Keratinocyte (primary cell): ENCODE data around the gene TAF10. TPM values are rescaled to one million over a fixed set of nuclear protein-coding genes. Genes with fewer than 3 reads are reported as not detected.

Source experiments
- DNase-seq: peaks from one replicate; pipeline ENCODE4 v3.0.0-alpha.2; 2011; ENCODE audit warnings: low read depth, missing footprints, low spot score
- FAIRE-seq: peaks from 2 replicates; lab custom pipeline; 2011; peaks lifted over from hg19 to GRCh38; lab: Jason Lieb, UNC
- H2AFZ ChIP-seq: 2 replicates; pipeline ENCODE4 v1.6.0; 2012; ENCODE audit warnings: low read length, control low read depth, inconsistent platforms; ENCODE audit not compliant: control insufficient read depth
- H3K27ac ChIP-seq: 2 replicates; pipeline ENCODE4 v1.5.1; 2011; ENCODE audit warnings: low read length; ENCODE audit not compliant: control insufficient read depth, insufficient read depth
- H3K27me3 ChIP-seq: 3 replicates; pipeline ENCODE4 v1.6.0; 2011; ENCODE audit warnings: low read length; ENCODE audit not compliant: control insufficient read depth, insufficient read depth; ENCODE audit errors: extremely low read depth
- H3K36me3 ChIP-seq, 2 experiments: 2 replicates in 1 of 2; 3 replicates in 1 of 2; pipeline ENCODE4 v1.5.1; 2011; ENCODE audit warnings: low read length in 2 of 2, mild to moderate bottlenecking in 1 of 2; ENCODE audit not compliant: control insufficient read depth in 2 of 2, insufficient read depth in 2 of 2; ENCODE audit errors: extremely low read depth in 1 of 2
- H3K4me1 ChIP-seq: 3 replicates; pipeline ENCODE4 v1.5.1; 2011; ENCODE audit warnings: low read length; ENCODE audit not compliant: control insufficient read depth, insufficient read depth; ENCODE audit errors: extremely low read depth
- H3K4me2 ChIP-seq: 3 replicates; pipeline ENCODE4 v1.6.0; 2011; ENCODE audit warnings: low read depth, low read length; ENCODE audit not compliant: control insufficient read depth, insufficient read depth; ENCODE audit errors: extremely low read depth
- H3K4me3 ChIP-seq, 3 experiments: fragments of 200-600 bp in 1 of 3; sonication (generic) in 1 of 3; 2 replicates in 2 of 3; 3 replicates in 1 of 3; pipeline ENCODE4 v1.5.1; 2011 to 2016; ENCODE audit warnings: low read length in 3 of 3, mild to moderate bottlenecking in 3 of 3, control low read depth in 2 of 3, inconsistent platforms in 1 of 3, low read depth in 1 of 3, mixed read lengths in 1 of 3, mixed run types in 1 of 3, moderate library complexity in 1 of 3; ENCODE audit not compliant: control insufficient read depth in 2 of 3, insufficient read depth in 2 of 3; ENCODE audit errors: extremely low read depth in 1 of 3
- H3K79me2 ChIP-seq: 2 replicates; pipeline ENCODE4 v1.6.0; 2012; ENCODE audit warnings: low read length; ENCODE audit not compliant: control insufficient read depth, insufficient read depth
- H3K9ac ChIP-seq: 3 replicates; pipeline ENCODE4 v1.6.0; 2011; ENCODE audit warnings: low read length; ENCODE audit not compliant: control insufficient read depth, insufficient read depth; ENCODE audit errors: extremely low read depth
- H3K9me1 ChIP-seq: 3 replicates; pipeline ENCODE4 v1.6.0; 2011; ENCODE audit warnings: low read length; ENCODE audit not compliant: control insufficient read depth, insufficient read depth; ENCODE audit errors: extremely low read depth
- H3K9me3 ChIP-seq: 2 replicates; pipeline ENCODE4 v1.5.1; 2012; ENCODE audit warnings: low read depth, low read length; ENCODE audit not compliant: control insufficient read depth
- H4K20me1 ChIP-seq: 3 replicates; pipeline ENCODE4 v1.6.0; 2011; ENCODE audit warnings: low read length; ENCODE audit not compliant: control insufficient read depth, insufficient read depth; ENCODE audit errors: extremely low read depth
- EZH2 ChIP-seq: IDR thresholded peaks from one replicate; pipeline ENCODE4 v1.6.1; 2012; ENCODE audit warnings: inconsistent platforms, mild to moderate bottlenecking, low read length, moderate library complexity
- dilution Hi-C: fragments of 300-500 bp; cut with MboI; formaldehyde crosslinking; loops from one replicate; pipeline ENCODE4 v1.7.0; 2020; ENCODE audit warnings: low sequenced_read_pairs; ENCODE audit not compliant: extremely low pct_ligation_motif_present
- polyA plus RNA-seq, 5 experiments: library from polyadenylated mRNA; depleted of rRNA in 3 of 5; stranded (reverse) in 3 of 5; stranded (forward) in 1 of 5; unstranded in 1 of 5; fragments of >200 nt; gene quantifications; 1 replicate in 1 of 5; 2 replicates in 3 of 5; 3 replicates in 1 of 5; pipeline versions ENCODE4 v1.2.1 to v1.2.3, GENCODE V29; 2011 to 2012; ENCODE audit warnings: missing spikeins in 2 of 5, low read depth in 1 of 5, low replicate concordance in 1 of 5
- TF ChIP-seq, protein P1 (sequence below), 3 experiments: IDR thresholded peaks in 1 of 3; conservative IDR thresholded peaks in 1 of 3; optimal IDR thresholded peaks in 1 of 3; 2 replicates in 2 of 3; 3 replicates in 1 of 3; pipeline versions ENCODE3 to v1.5.1; 2011; ENCODE audit warnings: low read length in 3 of 3, mild to moderate bottlenecking in 3 of 3, moderate library complexity in 2 of 3, control low read depth in 1 of 3, inconsistent platforms in 1 of 3; ENCODE audit not compliant: insufficient read depth in 2 of 3; ENCODE audit errors: extremely low read depth in 1 of 3

Gene TAF10
- polyA plus RNA-seq, 1 donor (not counting 4 experiments of a cell fraction or from before 2014, with no cell fraction given): 165 TPM

DNA sequence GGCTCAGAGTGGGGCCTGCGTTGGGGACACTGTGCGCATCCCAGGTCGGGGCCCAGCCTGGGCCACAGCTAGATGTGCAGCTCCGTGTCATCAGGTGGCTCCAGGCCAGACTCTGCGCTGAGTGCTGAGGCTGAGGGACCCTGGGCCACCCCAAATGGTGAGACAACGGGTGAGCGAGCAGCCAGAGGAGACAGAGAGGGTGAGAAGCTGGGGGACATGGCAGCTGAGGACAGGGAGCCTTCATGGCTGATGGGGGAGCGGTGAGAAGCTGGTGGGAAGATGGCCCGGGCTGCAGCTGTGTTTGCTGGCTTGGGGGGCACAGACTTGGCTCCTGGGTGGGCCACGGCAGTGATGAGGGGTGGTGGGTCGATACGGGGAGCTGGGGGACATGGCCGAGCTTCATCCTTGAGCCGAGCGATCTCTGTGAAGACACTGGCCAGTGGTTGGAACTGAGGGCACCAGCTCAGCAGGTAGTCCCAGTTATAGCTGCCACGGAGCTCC, 9.7 kb upstream of the TAF10 start:
- peaks cover 2 to 3% of the 10 kb centered on the region in 2 experiments for H3K36me3 ChIP-seq
- no peaks in the 10 kb centered on the region for H3K27me3 ChIP-seq
- peaks cover 12% of the 10 kb centered on the region for H3K4me1 ChIP-seq
- no peaks in the 10 kb centered on the region for H4K20me1 ChIP-seq
- no peak for TF ChIP-seq EZH2
- TF ChIP-seq, protein P1, sequence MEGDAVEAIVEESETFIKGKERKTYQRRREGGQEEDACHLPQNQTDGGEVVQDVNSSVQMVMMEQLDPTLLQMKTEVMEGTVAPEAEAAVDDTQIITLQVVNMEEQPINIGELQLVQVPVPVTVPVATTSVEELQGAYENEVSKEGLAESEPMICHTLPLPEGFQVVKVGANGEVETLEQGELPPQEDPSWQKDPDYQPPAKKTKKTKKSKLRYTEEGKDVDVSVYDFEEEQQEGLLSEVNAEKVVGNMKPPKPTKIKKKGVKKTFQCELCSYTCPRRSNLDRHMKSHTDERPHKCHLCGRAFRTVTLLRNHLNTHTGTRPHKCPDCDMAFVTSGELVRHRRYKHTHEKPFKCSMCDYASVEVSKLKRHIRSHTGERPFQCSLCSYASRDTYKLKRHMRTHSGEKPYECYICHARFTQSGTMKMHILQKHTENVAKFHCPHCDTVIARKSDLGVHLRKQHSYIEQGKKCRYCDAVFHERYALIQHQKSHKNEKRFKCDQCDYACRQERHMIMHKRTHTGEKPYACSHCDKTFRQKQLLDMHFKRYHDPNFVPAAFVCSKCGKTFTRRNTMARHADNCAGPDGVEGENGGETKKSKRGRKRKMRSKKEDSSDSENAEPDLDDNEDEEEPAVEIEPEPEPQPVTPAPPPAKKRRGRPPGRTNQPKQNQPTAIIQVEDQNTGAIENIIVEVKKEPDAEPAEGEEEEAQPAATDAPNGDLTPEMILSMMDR (optimal IDR thresholded peaks at IDR 0.05 in 1 of 3, IDR thresholded peaks at IDR 0.05 in 1 of 3, conservative IDR thresholded peaks at IDR 0.05 in 1 of 3; ENCODE audit: extremely low read depth in 1 of 3, insufficient read depth in 2 of 3, low read length in 3 of 3): no peak
- H3K4me3 ChIP-seq: no peak overlapping the region
- peaks cover 4% of the 10 kb centered on the region for H3K79me2 ChIP-seq
- H3K9me1 ChIP-seq: no peaks in the 10 kb centered on the region
- H3K9me3 ChIP-seq: no peaks in the 10 kb centered on the region
- no peak for FAIRE-seq
- dilution Hi-C loops: no loop called here
- H3K9ac ChIP-seq: no peak overlapping the region
- DNase-seq: no peak
- no peak overlapping the region for H3K4me2 ChIP-seq
- no peak overlapping the region for H2AFZ ChIP-seq
- H3K27ac ChIP-seq: no peak overlapping the region

DNA sequence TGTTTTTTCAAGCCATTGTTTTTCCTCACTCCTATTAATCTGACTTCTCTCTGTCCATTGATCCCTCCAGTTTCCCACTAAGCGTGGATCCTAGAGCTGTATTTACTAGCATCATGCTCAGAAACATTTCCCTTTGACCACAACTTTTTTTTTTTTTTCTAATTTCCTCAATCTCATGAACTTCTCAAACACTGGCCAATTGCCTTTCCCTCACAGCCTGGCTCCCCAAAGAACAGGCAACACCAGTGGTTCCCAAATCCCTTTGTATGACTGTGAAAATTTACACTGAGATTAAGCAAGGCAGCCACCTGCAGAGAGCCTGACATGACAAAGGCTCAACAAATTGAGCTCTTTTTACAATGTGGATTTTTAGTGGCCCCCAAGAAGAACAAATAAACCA, 8.6 kb upstream of the TAF10 start:
- FAIRE-seq: no peak
- Histone ChIP-seq H4K20me1 (no peaks in the 10 kb centered on the region), H3K4me2 (no peak overlapping the region), H3K9ac (no peak overlapping the region), H3K4me1 (peaks cover 12% of the 10 kb centered on the region), H3K9me3 (no peaks in the 10 kb centered on the region), H2AFZ (no peak overlapping the region), H3K9me1 (no peaks in the 10 kb centered on the region), H3K4me3 (no peak overlapping the region), H3K27ac (no peak overlapping the region), H3K36me3 (peaks cover 12 to 13% of the 10 kb centered on the region in 2 experiments), H3K27me3 (no peaks in the 10 kb centered on the region), H3K79me2 (peaks cover 4% of the 10 kb centered on the region)
- no peak for TF ChIP-seq EZH2
- TF ChIP-seq, protein P1 (optimal IDR thresholded peaks at IDR 0.05 in 1 of 3, IDR thresholded peaks at IDR 0.05 in 1 of 3, conservative IDR thresholded peaks at IDR 0.05 in 1 of 3; ENCODE audit: extremely low read depth in 1 of 3, insufficient read depth in 2 of 3, low read length in 3 of 3): no peak
- dilution Hi-C loops: no loop called here
- no peak for DNase-seq
